ENCODE measurements around the gene ACMSD. TPM values are rescaled to one million over a fixed set of nuclear protein-coding genes. Genes with fewer than 3 reads are reported as not detected.

The ACMSD gene
- total and polyA plus RNA-seq, 2 of the 13 experiments (the other 11 are each of a cell fraction or from before 2014, with no cell fraction given), result not detected

GRCh38 chr2:134933732-134934131 is 95.3 kb downstream of the ACMSD start (continued):
- TF ChIP-seq, protein P1, sequence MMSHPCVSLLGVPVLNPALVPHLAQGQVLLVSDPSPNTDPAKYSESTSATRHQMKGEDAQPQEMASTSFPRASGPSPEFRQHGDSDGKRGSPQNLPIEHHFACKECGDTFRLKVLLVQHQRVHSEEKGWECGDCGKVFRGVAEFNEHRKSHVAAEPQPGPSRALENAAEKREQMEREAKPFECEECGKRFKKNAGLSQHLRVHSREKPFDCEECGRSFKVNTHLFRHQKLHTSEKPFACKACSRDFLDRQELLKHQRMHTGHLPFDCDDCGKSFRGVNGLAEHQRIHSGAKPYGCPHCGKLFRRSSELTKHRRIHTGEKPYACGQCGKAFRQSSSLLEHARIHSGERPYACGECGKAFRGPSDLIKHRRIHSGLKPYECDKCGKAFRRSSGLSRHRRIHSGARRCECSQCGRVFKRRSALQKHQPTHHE (CRISPR knock-in tag; IDR thresholded peaks at IDR 0.05; ENCODE audit: borderline replicate concordance), result no peak
- TF ChIP-seq BRD4 (CRISPR knock-in tag; IDR thresholded peaks at IDR 0.05), result no peak
- TF ChIP-seq ISL2 (CRISPR knock-in tag; IDR thresholded peaks at IDR 0.05), result no peak
- no peak for TF ChIP-seq ZNF496 (CRISPR knock-in tag; IDR thresholded peaks at IDR 0.05; ENCODE audit: insufficient replicate concordance)

DNA sequence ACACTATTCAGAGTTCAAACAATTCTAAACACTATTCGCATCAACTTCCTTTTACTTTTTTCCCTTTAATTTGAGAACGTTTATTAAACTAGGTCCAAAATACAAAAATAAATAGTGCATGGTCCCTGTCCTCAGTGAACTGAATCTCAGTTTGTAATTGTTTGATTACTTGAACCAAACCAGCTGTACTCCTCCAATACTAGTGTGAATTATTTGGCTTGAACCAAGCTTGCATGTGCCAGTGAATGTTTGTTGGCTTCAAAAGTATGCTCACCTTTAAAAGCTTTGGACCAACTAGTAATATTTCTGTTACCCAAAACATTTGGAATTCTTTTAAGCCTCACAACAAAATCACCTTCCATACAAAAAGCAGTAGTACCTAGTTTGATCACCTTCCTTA is 95.7 kb downstream of the ACMSD start:
- ATAC-seq (no peak), FAIRE-seq (no peak), DNase-seq (ENCODE audit: low spot score) (no peak)
- in situ Hi-C loops (cut with HindIII; ENCODE audit: extremely low pct_ligation_motif_present, low pct_unique_long_range_greater_than_20kb) (no loop called here), intact Hi-C loops (cut with micrococcal nuclease; ENCODE audit: unreplicated experiment) (loop anchor here (10.0 kb wide), 1 partner anchor 1051 kb away; the partner anchor contains the start of gene DARS1)
- Histone ChIP-seq H3K4me3 (replicated peaks in 1 of 3; ENCODE audit: insufficient read depth in 1 of 3, low read depth in 2 of 3, low read length in 3 of 3) (no peak overlapping the region), H3K4me2 (ENCODE audit: low read depth, low read length) (no peak overlapping the region), H3K27me3 (ENCODE audit: control insufficient read depth in 1 of 2, insufficient read depth in 2 of 2, low read length in 2 of 2) (no peaks in the 10 kb centered on the region), H4K20me1 (ENCODE audit: insufficient read depth, low read length) (peaks cover 73% of the 10 kb centered on the region), H3K27ac (ENCODE audit: extremely low read length, insufficient read depth, low read length) (peak overlapping the region; percentile 0), H3K36me3 (replicated peaks in 1 of 2; ENCODE audit: control insufficient read depth in 1 of 2, insufficient read depth in 2 of 2, low read length in 2 of 2) (peaks cover 2 to 33% of the 10 kb centered on the region in 2 experiments), H3K9me3 (ENCODE audit: low read length) (no peaks in the 10 kb centered on the region), H2AFZ (ENCODE audit: low read length) (no peak overlapping the region), H3K4me1 (ENCODE audit: insufficient read depth, low read length) (peaks cover 44% of the 10 kb centered on the region), H3K9ac (ENCODE audit: insufficient read depth, low read depth, low read length) (no peak overlapping the region), H3K79me2 (ENCODE audit: insufficient read depth, low read length) (peaks cover 93% of the 10 kb centered on the region)
- POLR2A ChIA-PET, result no interaction called here
- 91% methylated on average over 2 of the region's 2 CpGs for WGBS (ENCODE audit: low lambda C conversion rate)
- CTCF ChIA-PET (ENCODE audit: low intra/inter-chr PET ratio, low total read pairs), result no interaction called here
- no TSS peak for BruUV-seq (replicated peaks)
- no peak for TF ChIP-seq ARID4A (CRISPR knock-in tag; IDR thresholded peaks at IDR 0.05; ENCODE audit: borderline replicate concordance)
- TF ChIP-seq ZNF724P (CRISPR knock-in tag; IDR thresholded peaks at IDR 0.05; ENCODE audit: borderline replicate concordance), result no peak
- no peak for TF ChIP-seq ZNF484 (CRISPR knock-in tag; IDR thresholded peaks at IDR 0.05; ENCODE audit: borderline replicate concordance, low read depth)
- TF ChIP-seq ZNF558 (CRISPR knock-in tag; IDR thresholded peaks at IDR 0.05; ENCODE audit: borderline replicate concordance), result no peak
- TF ChIP-seq, protein P2, sequence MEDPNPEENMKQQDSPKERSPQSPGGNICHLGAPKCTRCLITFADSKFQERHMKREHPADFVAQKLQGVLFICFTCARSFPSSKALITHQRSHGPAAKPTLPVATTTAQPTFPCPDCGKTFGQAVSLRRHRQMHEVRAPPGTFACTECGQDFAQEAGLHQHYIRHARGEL (CRISPR knock-in tag; IDR thresholded peaks at IDR 0.05), result no peak
- no peak for TF ChIP-seq CENPT (CRISPR knock-in tag; IDR thresholded peaks at IDR 0.05; ENCODE audit: low read depth)
- TF ChIP-seq, protein P3, sequence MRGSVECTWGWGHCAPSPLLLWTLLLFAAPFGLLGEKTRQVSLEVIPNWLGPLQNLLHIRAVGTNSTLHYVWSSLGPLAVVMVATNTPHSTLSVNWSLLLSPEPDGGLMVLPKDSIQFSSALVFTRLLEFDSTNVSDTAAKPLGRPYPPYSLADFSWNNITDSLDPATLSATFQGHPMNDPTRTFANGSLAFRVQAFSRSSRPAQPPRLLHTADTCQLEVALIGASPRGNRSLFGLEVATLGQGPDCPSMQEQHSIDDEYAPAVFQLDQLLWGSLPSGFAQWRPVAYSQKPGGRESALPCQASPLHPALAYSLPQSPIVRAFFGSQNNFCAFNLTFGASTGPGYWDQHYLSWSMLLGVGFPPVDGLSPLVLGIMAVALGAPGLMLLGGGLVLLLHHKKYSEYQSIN (CRISPR knock-in tag; IDR thresholded peaks at IDR 0.05; ENCODE audit: borderline replicate concordance), result no peak
- TF ChIP-seq AHR (CRISPR knock-in tag; IDR thresholded peaks at IDR 0.05), result no peak
- no peak for TF ChIP-seq HNF4A (CRISPR knock-in tag; IDR thresholded peaks at IDR 0.05)
- TF ChIP-seq, protein P4, sequence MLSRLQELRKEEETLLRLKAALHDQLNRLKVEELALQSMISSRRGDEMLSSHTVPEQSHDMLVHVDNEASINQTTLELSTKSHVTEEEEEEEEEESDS (CRISPR knock-in tag; IDR thresholded peaks at IDR 0.05; ENCODE audit: borderline replicate concordance), result no peak
- no peak for TF ChIP-seq ZNF431 (CRISPR knock-in tag; IDR thresholded peaks at IDR 0.05; ENCODE audit: borderline replicate concordance, low read depth)
